Bone marrow (tissue), 2 donors: ENCODE results near the gene SQSTM1.
"Not testable (repeated sequence)": the region's sequence is repeated elsewhere in the genome, so short reads cannot be mapped to it uniquely, and the experiment has no call there.

Source experiments
- DNase-seq, 2 donors: peaks; one replicate each; lab custom pipeline; 2025; lab: John Stamatoyannopoulos, UW

The SQSTM1 gene

DNA sequence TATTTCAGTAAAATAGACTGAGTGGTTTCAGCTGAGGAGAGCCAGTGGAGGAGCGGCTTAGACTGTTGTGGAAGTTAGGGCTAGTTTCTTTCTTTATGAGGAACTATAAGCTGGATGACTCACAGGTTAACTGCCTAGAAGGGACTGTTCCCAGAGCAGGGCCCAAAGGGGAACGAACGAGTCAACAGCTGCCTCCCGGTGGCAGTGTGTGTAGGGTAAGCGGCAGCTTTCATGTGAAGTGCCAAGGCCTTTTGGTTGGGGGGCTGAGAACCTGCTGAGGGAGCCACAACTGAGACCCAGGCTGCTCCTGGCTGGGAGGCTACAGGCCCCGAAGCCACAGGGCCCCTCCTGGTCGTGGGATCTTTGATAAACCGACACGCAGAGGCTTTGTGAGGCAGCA is 7.0 kb downstream of the SQSTM1 start:
- DNase-seq = peak; percentile 17 to 93

DNA sequence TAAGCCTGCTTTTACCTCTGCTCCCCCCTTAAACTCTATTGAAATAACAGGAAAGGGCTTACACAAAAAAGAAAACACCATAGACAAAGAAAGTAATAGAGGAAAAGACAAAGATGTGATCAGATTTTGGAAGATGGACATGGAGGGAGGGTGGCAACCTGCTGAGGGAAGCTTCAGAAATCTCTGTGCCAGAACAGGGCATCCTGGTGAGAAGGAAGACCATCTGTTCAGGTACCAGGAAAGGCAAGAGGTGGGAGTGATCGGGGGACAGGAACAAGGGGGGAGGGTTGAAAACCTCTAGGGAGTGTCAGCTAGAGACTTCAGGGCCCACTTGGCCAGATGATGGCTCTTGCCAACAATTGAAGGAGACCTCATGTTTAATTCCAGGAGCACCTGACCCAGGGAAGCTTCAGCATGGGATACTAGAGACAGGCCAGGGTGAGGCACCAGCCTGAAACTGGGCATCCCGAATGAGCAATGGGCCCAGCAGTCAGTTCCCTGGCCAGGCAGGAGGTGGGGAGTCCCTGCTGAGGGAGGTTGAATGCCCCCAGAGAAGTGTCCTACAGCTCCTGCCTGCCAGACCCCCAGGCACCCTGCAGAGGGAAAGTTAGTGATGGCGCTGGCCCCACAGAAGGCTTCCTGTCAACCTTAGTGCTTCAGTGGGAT is 8.2 kb downstream of the SQSTM1 start:
- DNase-seq = no peak

DNA sequence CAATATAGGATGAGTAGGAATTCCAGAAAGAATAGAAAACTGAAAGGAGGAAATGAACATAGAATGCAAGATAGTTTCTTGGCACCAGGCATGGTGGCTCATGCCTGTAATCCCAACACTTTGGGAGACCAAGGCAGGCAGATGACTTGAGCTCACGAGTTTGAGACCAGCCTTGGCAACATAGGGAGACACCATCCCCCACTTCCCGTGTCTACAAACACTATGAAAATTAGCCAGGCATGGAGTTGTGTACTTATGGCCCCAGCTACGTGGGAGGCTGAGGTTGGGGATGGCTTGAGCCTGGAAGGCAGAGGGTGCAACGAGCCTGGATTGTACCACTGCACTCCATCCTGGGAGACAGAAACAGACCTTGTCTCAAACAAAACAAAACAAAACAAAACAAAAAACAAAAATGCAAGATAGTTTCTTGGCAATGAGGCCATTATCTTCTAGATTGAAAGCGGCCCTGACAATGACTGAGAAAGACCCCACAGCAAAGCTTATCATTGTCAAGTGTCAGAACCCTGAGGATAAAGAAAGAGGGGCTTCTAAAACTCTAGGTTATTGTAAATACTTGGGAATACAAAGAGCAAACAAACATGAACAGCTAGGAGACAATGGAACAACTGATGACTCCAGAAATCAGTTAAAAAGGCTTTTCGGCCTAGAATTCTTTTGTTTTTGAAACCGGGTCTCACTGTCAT is 9.2 kb downstream of the SQSTM1 start:
- no peak for DNase-seq

DNA sequence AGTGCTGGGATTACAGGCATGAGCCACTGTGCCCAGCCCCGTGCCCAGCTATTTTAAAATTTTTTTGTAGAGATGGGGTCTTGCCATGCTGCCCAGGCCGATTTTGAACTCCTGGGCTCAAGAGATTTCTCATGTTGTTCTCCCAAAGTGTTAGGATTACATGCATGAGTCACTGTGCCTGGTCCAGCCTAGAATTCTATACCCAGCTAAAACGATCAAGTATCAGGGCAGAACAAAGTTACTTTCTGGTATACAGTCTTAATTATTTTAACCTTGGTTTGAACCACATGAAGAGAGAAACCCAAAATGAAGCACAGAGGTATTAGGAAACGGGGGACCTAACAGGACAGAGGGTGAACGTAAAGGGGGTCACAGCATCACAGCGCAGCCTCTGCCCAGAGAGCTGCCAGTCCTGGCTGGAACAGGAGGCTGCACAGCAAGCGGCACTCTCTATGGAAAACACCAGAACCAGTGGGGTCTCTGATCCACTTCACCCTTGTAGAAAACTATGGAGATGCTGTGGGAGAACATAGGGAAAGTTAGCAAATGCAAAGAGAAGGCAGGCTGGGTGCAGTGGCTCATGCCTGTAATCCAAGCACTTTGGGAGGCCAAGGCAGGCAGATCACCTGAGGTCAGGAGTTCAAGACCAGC is 10.2 kb downstream of the SQSTM1 start:
- DNase-seq = no peak

DNA sequence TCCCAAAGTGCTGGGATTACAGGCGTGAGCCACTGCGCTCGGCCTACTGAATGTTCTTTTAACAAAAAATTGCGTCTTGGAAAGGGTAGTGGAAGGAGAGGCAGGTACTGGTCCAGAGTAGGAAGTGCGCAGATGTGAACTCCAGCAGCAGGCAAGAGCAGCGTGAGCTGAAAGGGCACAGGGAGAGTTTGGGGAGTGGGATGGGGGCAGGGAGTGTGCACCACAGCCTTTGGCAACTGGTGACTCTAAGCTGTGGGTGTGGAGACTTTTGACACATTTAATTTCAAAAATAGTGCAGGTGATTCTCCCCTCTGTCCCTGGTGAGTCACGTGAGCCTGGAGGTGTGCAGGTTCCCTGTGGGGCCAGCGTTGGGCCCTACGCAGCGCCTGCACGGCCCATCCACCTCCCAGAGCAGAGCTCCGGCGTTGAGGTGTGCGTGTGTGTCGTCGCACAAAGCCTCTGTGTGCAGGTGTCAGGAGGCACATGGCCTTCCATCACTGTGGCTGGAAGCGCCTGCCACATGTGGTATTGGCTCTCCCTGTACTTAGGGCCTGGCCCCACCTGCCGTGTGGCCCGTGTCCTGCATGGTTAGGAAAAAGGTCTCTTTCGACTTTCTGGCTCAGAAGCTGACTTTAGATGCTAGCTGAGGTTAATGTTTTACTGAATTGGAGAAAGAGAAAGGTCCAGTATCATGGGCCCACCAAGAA is 11.5 kb downstream of the SQSTM1 start:
- no peak for DNase-seq

DNA sequence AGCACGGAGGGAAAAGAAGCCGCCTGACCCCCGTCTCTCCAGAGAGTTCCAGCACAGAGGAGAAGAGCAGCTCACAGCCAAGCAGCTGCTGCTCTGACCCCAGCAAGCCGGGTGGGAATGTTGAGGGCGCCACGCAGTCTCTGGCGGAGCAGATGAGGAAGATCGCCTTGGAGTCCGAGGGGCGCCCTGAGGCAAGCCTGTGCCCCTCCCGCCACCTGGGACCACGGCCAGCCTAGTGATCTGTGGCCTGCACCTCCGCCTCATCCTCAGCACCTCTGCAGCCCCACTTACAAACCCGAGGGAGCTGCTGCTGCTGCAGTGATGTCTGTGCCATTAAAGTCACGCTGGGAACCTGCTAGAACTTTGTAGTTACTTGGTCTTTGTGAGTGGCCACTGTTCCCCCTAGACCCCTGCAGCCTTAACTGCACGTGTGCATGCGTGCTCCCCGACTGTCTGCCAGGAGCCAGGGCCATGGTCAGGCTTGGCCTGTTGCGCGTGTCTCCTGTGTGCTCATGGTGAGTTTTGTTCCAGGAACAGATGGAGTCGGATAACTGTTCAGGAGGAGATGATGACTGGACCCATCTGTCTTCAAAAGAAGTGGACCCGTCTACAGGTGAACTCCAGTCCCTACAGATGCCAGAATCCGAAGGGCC is 12.5 kb downstream of the SQSTM1 start:
- DNase-seq = no peak

DNA sequence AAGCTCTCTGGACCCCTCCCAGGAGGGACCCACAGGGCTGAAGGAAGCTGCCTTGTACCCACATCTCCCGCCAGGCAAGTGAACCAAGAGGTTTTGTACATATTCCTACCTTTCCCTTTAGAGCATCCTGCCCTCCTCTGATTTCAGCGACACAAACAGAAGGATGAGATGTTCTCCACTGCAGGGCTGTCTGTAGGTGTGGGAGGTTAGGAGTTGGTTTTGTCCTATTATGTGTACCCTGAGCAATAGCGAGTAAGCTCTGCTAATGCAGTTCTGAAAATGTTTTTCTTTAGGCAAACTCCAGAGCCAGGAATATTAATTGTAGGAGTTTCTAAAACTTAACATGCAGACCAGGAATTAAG is 13.0 kb downstream of the SQSTM1 start:
- no peak for DNase-seq

DNA sequence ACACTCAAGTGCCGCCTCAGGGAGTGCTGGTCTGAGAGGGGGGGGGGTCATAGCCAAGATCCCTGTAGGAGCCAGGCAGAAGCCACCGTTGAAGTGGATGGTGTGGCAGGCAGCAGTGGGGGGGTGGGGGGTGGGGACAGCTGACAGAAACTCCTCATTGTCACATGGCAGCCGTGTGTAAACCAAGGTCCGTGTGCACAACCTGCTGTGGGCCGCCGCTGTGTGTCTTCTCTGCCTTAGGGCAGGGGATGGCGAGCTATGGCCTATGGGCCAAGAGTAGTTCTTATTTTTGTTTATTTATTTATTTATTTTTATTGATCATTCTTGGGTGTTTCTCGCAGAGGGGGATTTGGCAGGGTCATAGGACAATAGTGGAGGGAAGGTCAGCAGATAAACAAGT is 13.4 kb downstream of the SQSTM1 start:
- no peak for DNase-seq

DNA sequence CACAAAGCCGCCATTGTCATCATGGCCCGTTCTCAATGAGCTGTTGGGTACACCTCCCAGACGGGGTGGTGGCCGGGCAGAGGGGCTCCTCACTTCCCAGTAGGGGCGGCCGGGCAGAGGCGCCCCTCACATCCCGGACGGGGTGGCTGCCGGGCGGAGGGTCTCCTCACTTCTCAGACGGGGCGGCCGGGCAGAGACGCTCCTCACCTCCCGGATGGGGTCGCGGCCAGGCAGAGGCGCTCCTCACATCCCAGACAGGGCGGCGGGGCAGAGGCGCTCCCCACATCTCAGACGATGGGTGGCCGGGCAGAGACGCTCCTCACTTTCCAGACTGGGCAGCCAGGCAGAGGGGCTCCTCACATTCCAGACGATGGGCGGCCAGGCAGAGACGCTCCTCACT is 14.2 kb downstream of the SQSTM1 start:
- not testable (repeated sequence) for DNase-seq

DNA sequence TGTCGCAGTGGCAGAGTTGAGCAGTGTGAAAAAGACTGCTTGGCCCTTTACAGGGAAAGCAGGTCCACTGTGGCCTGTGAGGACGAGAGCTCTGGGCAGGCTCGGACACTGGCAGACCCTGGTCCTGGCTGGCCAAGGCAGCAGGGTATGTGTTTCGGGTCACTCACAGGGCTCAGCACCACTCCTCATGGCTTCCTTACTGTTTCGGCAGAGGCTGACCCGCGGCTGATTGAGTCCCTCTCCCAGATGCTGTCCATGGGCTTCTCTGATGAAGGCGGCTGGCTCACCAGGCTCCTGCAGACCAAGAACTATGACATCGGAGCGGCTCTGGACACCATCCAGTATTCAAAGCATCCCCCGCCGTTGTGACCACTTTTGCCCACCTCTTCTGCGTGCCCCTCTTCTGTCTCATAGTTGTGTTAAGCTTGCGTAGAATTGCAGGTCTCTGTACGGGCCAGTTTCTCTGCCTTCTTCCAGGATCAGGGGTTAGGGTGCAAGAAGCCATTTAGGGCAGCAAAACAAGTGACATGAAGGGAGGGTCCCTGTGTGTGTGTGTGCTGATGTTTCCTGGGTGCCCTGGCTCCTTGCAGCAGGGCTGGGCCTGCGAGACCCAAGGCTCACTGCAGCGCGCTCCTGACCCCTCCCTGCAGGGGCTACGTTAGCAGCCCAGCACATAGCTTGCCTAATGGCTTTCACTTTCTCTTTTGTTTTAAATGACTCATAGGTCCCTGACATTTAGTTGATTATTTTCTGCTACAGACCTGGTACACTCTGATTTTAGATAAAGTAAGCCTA is 15.7 kb downstream of the SQSTM1 start:
- DNase-seq = peak in 1 of 2 donors; percentile 83

DNA sequence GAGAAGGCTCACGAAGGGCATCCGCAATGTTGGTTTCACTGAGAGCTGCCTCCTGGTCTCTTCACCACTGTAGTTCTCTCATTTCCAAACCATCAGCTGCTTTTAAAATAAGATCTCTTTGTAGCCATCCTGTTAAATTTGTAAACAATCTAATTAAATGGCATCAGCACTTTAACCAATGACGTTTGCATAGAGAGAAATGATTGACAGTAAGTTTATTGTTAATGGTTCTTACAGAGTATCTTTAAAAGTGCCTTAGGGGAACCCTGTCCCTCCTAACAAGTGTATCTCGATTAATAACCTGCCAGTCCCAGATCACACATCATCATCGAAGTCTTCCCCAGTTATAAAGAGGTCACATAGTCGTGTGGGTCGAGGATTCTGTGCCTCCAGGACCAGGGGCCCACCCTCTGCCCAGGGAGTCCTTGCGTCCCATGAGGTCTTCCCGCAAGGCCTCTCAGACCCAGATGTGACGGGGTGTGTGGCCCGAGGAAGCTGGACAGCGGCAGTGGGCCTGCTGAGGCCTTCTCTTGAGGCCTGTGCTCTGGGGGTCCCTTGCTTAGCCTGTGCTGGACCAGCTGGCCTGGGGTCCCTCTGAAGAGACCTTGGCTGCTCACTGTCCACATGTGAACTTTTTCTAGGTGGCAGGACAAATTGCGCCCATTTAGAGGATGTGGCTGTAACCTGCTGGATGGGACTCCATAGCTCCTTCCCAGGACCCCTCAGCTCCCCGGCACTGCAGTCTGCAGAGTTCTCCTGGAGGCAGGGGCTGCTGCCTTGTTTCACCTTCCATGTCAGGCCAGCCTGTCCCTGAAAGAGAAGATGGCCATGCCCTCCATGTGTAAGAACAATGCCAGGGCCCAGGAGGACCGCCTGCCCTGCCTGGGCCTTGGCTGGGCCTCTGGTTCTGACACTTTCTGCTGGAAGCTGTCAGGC is 16.6 kb downstream of the SQSTM1 start:
- DNase-seq = no peak

DNA sequence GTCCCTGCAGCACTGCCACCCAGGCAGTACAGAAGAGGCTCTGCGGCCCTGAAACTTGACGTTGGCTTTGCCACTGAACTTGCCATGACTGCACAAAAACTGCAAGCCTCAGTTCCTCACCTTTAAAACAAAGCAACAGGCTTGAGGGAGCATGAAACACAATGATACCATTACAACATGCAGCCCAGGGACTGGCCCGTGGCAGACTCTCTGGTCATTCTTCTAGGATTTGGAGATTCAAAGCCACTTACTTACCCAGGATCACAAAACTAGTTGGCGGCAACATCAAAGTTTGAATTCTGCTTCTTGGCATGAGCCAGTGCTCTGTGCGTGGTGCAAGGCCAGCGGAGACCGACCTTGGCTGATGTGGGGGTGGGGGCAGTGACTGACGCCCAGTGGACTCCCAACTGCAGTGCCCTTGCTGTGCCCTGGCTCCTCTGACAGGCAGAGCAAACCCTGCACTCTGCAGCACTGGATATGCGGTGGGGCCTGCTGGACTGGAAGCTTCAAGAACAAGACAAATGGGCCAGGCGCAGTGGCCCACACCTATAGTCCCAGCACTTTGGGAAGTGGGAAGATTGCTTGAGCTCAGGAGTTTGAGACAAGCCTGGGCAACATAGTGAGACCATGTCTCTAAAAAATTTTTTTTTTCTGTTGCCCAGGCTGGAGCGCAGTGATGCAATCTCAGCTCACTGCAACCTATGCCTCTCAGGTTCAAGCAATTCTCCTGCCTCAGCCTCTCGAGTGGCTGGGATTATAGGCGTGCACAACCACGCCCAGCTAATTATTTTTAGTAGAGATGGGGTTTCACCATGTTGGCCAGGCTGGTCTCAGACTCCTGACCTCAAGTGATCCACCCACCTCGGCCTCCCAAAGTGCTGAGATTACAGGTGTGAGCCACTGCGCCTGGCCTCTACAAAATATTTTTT is 18.9 kb downstream of the SQSTM1 start:
- no peak for DNase-seq

DNA sequence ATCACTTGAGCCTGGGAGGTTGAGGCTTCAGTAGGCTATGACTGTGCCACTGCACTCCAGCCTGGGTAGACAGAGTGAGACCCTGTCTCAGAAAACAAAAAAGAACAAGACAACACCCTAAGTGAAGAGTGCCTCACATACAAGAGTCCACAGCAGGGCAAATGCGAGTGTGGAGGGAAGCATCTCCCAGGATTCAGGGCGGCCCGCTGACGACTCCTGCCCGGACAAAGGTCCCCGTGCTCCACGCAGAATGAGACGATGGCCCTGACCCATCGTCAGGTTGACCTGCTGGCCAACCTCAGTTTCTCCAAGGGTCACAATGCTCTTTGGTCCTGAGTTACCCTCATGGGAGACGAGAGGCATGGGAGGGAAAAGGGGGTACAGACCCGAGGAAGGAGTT is 19.6 kb downstream of the SQSTM1 start:
- no peak for DNase-seq

DNA sequence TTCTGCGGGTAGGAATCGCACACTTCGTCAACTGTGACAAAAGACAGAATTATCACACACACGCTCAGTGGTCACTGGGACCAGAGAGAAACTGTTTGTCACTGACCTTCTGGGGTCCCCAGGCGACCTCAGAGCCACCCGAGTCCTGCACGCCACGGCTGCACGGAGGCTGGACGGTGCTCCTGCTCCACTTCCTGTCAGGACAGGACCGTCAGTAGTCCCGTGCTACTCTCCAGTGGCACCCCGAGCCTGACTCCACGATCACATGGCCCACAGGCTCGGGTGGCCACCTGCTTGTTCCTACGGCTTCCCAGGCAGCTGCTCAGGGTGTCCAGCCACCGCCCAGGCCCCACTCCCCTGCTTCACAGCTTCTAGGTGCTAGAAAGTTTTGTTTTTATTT is 20.1 kb downstream of the SQSTM1 start:
- no peak for DNase-seq

DNA sequence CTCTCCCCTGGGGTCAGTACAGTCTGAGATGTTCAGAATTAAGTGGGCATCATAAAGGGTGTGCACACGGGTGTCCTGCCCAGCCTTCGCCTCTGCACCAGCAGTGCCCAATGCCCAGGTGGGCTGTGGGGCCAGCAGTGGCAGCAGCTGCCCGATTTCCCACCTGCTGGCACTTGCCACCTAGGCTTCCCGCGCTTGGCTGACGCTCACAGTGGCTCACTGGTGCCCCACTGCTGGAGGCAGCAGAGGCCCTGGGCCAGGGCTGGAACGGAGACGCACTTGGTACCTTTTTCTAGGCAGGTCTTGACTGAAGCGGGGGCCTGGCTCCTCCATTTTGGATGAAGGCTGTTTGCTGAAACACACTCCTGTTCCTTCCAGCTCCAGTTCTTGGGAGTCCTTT is 20.9 kb downstream of the SQSTM1 start:
- DNase-seq = no peak

DNA sequence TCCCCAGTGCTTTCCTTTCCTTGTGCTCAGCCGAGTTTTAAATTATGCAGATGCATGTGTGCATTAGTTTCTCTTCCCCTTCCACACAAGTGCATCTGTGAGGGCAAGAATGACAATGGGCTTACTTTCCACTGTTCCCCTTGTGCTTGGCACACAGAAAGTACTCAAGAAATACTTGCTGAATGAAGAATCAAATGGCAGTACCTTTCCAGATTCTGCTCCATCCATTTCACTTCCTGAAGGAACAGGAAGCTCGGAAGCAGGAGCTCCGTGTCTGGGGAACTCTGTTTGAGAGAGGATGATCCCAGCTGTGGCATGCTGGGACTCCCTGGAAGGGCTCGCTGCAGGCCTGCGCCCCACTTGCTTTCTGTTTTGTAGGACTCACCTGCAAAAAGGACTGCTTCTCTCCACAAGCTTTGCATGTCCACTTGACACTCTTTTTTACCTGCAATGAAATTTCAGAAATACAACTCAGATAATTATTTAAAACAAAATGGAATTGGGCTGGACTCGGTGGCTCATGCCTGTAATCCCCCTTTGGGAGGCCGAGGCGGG is 32.4 kb downstream of the SQSTM1 start:
- DNase-seq = no peak

DNA sequence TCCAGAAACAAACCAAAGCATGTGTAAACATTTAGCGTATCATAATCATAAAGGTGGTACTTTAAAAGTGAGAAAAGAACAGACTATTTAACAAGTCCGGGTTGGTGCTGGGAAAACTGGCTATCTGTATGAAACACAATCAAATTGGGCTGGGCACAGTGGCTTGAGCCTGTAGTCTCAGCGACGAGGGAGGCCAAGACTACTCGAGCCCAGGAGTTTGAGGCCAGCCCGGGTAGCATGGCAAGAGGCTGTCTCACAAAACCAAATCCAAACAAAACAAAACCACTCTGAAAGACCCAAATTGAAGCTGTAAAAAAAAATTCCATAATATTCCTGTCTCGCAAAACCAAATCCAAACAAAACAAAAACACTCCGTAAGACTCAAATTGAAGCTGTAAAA is 33.7 kb downstream of the SQSTM1 start:
- DNase-seq = no peak

DNA sequence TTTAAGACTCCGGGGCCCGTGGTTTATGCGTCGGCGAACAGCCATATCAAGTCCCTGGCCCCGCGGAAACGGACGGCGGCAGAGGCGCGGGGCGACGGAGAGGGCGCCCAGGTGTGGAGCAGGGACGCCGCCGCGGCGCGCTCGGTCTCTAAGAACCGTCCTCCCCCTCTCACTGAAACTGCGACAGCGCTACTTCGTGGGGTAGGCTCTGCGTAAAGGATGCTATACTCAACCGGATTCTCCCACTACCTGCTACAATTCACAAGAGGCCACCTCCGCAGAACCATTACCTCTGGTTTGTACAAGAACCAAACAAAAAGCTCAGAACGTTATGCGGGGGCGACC is 37.5 kb downstream of the SQSTM1 start:
- DNase-seq = no peak
